Adrenal gland (tissue), 5 donors: ENCODE measurements around the gene FOXO3.
"Not testable (repeated sequence)": the region's sequence is repeated elsewhere in the genome, so short reads cannot be mapped to it uniquely, and the experiment has no call there.

Source experiments
- POLR2A ChIP-seq, 2 donors: fragments of 450-650 bp; IDR thresholded peaks; one replicate each; pipeline ENCODE4 v1.6.1; 2017; ENCODE audit warnings: antibody characterized with exemption in 2 of 2, mild to moderate bottlenecking in 2 of 2, moderate library complexity in 1 of 2
- TF ChIP-seq, protein P1 (sequence below), 6 experiments: fragments of 450-650 bp in 4 of 6; fragments of 200-600 bp in 2 of 6; sonication (generic) in 1 of 6; IDR thresholded peaks; 1 replicate in 5 of 6; 2 replicates in 1 of 6; pipeline versions ENCODE4 v1.5.1 to v1.8.0; 2016 to 2021; ENCODE audit warnings: antibody characterized with exemption in 6 of 6, mild to moderate bottlenecking in 2 of 6, moderate library complexity in 1 of 6
- donor health status: DM: no; HTN: no; CAD: no.

DNA sequence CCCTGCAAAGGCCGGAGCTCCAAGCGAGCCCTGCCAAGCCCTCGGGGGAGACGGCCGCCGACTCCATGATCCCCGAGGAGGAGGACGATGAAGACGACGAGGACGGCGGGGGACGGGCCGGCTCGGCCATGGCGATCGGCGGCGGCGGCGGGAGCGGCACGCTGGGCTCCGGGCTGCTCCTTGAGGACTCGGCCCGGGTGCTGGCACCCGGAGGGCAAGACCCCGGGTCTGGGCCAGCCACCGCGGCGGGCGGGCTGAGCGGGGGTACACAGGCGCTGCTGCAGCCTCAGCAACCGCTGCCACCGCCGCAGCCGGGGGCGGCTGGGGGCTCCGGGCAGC lies 561 bp downstream of the FOXO3 start:
- TF ChIP-seq, protein P1, sequence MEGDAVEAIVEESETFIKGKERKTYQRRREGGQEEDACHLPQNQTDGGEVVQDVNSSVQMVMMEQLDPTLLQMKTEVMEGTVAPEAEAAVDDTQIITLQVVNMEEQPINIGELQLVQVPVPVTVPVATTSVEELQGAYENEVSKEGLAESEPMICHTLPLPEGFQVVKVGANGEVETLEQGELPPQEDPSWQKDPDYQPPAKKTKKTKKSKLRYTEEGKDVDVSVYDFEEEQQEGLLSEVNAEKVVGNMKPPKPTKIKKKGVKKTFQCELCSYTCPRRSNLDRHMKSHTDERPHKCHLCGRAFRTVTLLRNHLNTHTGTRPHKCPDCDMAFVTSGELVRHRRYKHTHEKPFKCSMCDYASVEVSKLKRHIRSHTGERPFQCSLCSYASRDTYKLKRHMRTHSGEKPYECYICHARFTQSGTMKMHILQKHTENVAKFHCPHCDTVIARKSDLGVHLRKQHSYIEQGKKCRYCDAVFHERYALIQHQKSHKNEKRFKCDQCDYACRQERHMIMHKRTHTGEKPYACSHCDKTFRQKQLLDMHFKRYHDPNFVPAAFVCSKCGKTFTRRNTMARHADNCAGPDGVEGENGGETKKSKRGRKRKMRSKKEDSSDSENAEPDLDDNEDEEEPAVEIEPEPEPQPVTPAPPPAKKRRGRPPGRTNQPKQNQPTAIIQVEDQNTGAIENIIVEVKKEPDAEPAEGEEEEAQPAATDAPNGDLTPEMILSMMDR (IDR thresholded peaks at IDR 0.05): not testable (repeated sequence)
- not testable (repeated sequence) for TF ChIP-seq POLR2A (IDR thresholded peaks at IDR 0.05)
